Esophagus muscularis mucosa (tissue), 4 donors: ENCODE results near the gene TOM1L2.
"Not testable (repeated sequence)": the region's sequence is repeated elsewhere in the genome, so short reads cannot be mapped to it uniquely, and the experiment has no call there.

Experiments
- EP300 ChIP-seq: sonication (generic); formaldehyde crosslinking; IDR thresholded peaks from one replicate; pipeline ENCODE4 v1.6.1; 2017; ENCODE audit warnings: antibody characterized with exemption
- POLR2A ChIP-seq: fragments of 450-650 bp; IDR thresholded peaks from one replicate; pipeline ENCODE4 v1.6.1; 2017; ENCODE audit warnings: antibody characterized with exemption, moderate library complexity, mild to moderate bottlenecking, low read depth
- POLR2AphosphoS5 ChIP-seq, 2 donors: sonication (generic); formaldehyde crosslinking; IDR thresholded peaks; one replicate each; pipeline ENCODE4 v1.6.1; 2017; ENCODE audit warnings: antibody characterized with exemption in 2 of 2
- TF ChIP-seq, protein P1 (sequence below), 3 experiments: fragments of 200-600 bp in 2 of 3; fragments of 450-650 bp in 1 of 3; sonication (generic) in 2 of 3; IDR thresholded peaks; one replicate each; pipeline ENCODE4 v1.5.1; 2017 to 2019; ENCODE audit warnings: antibody characterized with exemption in 3 of 3, mild to moderate bottlenecking in 2 of 3, moderate library complexity in 1 of 3

DNA sequence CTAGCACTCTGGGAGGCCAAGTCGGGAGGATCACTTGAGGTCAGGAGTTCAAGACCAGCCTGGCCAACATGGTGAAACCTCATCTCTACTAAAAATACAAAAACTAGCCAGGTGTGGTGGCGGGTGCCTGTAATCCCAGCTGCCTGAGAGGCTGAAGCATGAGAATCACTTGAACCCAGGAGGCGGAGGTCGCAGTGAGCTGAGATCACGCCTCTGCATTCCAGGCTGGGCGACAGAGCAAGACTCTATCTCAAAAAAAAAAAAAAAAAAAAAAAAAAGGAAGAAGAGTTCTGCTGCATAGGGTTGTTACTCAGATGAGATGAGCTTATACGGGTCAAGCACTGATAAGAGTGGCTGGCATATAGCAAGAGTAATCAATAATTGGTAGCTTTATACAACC lies 32.3 kb downstream of the TOM1L2 start:
- TF ChIP-seq, protein P1, sequence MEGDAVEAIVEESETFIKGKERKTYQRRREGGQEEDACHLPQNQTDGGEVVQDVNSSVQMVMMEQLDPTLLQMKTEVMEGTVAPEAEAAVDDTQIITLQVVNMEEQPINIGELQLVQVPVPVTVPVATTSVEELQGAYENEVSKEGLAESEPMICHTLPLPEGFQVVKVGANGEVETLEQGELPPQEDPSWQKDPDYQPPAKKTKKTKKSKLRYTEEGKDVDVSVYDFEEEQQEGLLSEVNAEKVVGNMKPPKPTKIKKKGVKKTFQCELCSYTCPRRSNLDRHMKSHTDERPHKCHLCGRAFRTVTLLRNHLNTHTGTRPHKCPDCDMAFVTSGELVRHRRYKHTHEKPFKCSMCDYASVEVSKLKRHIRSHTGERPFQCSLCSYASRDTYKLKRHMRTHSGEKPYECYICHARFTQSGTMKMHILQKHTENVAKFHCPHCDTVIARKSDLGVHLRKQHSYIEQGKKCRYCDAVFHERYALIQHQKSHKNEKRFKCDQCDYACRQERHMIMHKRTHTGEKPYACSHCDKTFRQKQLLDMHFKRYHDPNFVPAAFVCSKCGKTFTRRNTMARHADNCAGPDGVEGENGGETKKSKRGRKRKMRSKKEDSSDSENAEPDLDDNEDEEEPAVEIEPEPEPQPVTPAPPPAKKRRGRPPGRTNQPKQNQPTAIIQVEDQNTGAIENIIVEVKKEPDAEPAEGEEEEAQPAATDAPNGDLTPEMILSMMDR (IDR thresholded peaks at IDR 0.05) = not testable (repeated sequence)
- not testable (repeated sequence) for TF ChIP-seq POLR2AphosphoS5 (IDR thresholded peaks at IDR 0.05); EP300; POLR2A
